ENCODE measurements around the gene INVS.

Gene INVS

GRCh38 chr9:100105861-100106260 lies 6.8 kb downstream of the INVS start:
- TF ChIP-seq CTCF (IDR thresholded peaks at IDR 0.05; ENCODE audit: control insufficient read depth, extremely low read depth, insufficient read depth) = no peak
- H3K4me3 ChIP-seq (ENCODE audit: low read depth, low read length) = no peak overlapping the region
- DNase-seq (ENCODE audit: low read depth) = no peak

- no peak for TF ChIP-seq CTCF (IDR thresholded peaks at IDR 0.05; ENCODE audit: control insufficient read depth, extremely low read depth, insufficient read depth)
- no peak overlapping the region for H3K4me3 ChIP-seq (ENCODE audit: low read depth, low read length)
- no peak for DNase-seq (ENCODE audit: low read depth)
Observed at GRCh38 chr9:100106616-100107015, 7.6 kb downstream of the INVS start.

- TF ChIP-seq CTCF (IDR thresholded peaks at IDR 0.05; ENCODE audit: control insufficient read depth, extremely low read depth, insufficient read depth) = no peak
- H3K4me3 ChIP-seq (ENCODE audit: low read depth, low read length) = no peak overlapping the region
- no peak for DNase-seq (ENCODE audit: low read depth)
Observed at GRCh38 chr9:100108559-100108958, 9.5 kb downstream of the INVS start.

- no peak overlapping the region for H3K4me3 ChIP-seq (ENCODE audit: low read depth, low read length)
- no peak for DNase-seq (ENCODE audit: low read depth)
- TF ChIP-seq CTCF (IDR thresholded peaks at IDR 0.05; ENCODE audit: control insufficient read depth, extremely low read depth, insufficient read depth) = no peak
Observed at GRCh38 chr9:100111235-100111634, 12.2 kb downstream of the INVS start.

GRCh38 chr9:100112677-100113336 lies 13.8 kb downstream of the INVS start:
- no peak for TF ChIP-seq CTCF (IDR thresholded peaks at IDR 0.05; ENCODE audit: control insufficient read depth, extremely low read depth, insufficient read depth)
- no peak for DNase-seq (ENCODE audit: low read depth)
- H3K4me3 ChIP-seq (ENCODE audit: low read depth, low read length) = no peak overlapping the region

GRCh38 chr9:100117316-100117715 lies 18.3 kb downstream of the INVS start:
- H3K4me3 ChIP-seq (ENCODE audit: low read depth, low read length) = no peak overlapping the region
- no peak for DNase-seq (ENCODE audit: low read depth)
- TF ChIP-seq CTCF (IDR thresholded peaks at IDR 0.05; ENCODE audit: control insufficient read depth, extremely low read depth, insufficient read depth) = no peak

- no peak overlapping the region for H3K4me3 ChIP-seq (ENCODE audit: low read depth, low read length)
- DNase-seq (ENCODE audit: low read depth) = no peak
Observed at GRCh38 chr9:100120286-100120685, 21.2 kb downstream of the INVS start.

More at GRCh38 chr9:100120286-100120685, 21.2 kb downstream of the INVS start:
- TF ChIP-seq CTCF (IDR thresholded peaks at IDR 0.05; ENCODE audit: control insufficient read depth, extremely low read depth, insufficient read depth) = no peak

All from LNCaP clone FGC (cell line).